Kidney capillary endothelial cell (primary cell): ENCODE data around the gene CEP350.
"Not testable (repeated sequence)": the region's sequence is repeated elsewhere in the genome, so short reads cannot be mapped to it uniquely, and the experiment has no call there.

Experiments
- DNase-seq: peaks from one replicate; pipeline ENCODE4 v3.0.0-alpha.2; 2018; ENCODE audit warnings: low spot score

CEP350 gene

DNA sequence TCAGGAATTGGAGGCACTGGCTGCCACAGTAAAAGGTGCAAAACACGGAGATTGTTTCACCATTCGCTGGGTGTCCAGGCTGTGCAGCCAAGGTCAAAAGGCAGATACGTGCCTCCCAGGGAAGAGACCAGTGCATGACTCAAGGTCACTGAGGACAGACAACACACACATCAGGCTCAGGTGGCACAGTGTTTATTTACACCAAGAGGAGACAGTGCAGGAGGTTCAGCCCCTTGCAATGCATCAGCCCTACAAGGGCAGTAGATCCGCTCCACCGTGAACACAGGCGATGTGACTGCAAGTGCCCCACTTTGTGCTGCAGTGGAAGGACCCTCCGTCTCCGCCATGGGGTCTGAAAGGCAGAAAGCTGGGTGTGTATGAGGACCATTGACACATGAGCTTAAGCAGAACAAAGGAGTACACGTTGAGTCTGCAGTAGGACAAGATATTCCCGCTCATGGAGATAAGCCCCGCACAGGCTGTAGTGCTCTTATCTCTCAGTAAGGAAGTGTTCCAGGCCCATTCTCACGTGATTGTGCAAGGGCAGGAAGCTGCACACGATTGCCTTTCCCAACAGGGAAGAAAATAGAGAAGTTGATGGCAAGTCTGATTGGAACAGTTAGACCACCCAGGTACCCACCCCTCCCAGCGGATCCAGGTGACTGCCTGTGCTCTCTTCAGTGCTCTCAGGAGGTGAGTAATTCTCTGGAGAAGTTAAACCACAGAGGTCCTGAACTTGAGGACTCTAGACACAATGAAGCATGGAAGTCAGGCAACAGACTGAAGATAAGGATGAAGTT, 162.6 kb downstream of the CEP350 start:
- DNase-seq: no peak

DNA sequence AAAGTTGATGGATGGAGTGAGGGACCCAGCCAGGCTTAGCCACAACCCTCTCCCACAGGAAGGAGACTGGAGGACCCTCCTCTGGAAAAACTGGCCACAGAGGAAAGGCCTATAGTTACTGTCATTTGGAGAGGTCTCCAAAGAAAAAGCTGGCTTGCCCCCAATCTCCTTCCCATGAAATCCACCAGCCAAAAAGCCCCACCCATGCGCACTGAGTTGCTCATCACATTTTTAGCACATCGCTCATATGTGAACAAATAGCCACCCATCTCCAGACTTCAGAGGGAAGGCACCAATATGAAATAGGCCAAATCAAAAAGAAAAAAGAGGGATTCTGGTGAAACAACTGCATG, 163.1 kb downstream of the CEP350 start:
- DNase-seq: no peak

DNA sequence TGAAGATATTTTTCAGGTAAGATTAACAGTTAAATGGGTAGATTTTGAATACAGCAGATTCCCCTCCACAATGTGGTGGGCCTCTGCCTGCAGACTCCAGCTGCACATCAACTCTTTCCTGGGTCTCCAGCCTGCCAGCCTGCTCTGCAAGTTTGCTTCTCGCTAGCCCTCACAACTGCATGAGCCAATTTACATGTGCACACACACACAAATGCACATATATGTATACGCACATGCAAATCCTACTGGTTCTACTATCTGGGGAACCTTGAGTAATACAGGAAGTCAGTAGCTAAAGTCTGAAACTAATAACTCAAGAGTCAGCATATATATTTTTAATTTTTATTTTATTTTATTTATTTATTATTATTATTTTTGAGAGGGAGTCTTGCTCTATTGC, 165.2 kb downstream of the CEP350 start:
- no peak for DNase-seq

DNA sequence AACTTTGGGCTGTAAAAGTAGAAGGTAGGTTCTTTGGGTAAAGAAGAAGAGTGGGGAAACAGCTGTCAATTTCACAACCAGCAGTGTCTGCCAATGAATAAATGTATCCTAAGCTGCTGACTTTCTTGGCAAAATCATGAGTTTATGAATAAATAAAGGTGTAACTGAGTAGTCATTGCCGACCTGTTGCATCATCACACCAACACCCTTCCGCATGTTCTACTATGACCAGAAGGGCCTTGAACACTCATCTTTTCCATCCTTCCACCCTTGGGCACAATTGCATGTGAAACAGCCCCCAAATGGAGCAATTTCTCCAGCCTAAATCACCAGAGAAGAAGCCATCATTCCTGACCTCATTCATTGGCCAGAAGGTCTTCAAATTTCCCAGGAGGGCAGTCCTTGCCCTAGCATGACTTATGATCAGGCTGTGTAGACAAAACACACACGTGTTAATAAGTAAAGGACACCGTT, 168.9 kb downstream of the CEP350 start:
- no peak for DNase-seq

DNA sequence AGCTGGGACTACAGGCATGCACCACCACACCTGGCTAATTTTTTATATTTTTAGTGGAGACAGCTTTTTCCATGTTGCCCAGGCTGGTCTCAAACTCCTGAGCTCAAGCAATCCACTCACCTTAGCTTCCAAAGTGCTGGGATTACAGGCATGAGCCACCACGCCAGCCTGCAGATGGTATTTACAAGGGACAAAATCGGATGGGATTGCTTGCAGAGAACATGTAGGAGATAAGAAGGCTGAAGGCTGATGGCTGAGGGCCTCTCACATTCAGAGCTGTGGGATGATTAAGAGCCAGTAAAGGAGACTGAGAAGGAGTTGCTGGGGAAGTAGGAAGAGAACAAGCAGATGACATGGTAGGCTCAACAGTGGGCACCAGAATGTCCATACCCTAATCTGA, 176.0 kb downstream of the CEP350 start:
- DNase-seq: no peak

DNA sequence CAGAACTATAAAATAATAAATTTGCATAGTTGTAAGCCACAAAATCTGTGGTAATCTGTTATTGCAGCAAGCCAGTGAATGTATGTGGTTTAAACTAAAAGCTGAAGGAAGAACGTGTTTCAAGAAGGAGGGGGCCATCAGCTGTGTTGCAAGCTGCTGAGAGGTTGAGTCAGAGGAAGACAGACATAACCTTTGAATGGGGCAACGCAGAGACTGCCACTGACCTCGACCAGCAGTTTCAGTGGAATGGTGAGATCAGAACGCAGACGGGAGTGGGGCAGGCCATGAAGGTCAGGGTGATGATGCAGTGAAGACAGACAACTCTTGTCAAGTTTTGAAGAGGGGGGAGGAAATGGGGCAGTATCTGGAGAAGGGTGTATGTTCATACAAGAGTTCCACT, 176.9 kb downstream of the CEP350 start:
- DNase-seq: peak; percentile 34

DNA sequence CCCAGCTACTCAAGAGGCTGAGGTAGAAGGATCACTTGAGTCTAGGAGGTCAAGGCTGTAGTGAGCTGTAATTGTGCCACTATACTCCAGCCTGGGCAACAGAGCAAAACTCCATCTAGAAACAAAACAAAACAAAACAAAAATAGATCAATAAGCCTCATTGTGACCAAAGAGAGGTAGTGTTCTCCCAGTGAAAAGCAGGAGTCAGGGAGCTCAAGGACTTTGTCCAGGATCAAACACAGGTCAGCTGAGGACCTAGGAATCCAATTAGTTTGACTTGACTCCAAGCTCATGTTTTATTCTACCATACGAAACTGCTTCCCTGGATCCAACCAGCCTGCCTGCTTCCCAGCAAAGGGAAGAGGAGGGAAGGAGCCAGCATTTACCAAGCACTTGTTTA, 178.6 kb downstream of the CEP350 start:
- no peak for DNase-seq

DNA sequence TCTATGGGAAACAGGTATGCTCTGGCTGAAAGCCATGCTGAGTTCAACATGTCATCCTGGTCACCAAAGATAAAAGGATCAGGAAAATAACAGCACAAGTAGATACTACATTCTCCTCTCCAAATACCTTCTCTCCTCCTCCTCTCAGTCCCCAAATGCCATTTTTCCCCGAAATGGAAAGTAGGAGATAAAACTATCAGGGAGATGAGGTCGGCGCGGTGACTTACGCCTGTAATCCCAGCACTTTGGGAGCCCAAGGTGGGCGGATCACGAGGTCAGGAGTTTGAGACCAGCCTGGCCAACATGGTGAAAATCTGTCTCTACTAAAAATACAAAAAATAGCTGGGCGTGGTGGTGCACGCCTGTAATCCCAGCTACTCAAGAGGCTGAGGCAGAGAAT, 179.1 kb downstream of the CEP350 start:
- DNase-seq: not testable (repeated sequence)

DNA sequence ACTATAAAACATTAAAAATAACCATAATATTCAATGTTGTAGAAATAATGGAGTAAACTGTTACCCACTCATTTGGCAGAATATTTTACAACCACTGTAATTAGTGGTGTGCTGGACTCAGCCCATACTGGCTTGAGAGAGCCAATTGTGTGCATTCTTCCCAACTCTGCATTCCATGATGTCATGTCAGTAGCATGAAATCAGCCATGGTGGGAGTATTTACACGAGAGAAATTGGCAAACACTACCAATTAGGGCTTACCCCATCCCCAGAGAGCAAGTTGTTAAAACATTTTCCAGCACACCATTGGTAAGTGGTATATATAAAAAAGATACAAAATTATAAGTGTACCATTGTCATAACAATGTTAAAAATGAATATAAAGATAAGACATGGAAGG, 180.9 kb downstream of the CEP350 start:
- no peak for DNase-seq

DNA sequence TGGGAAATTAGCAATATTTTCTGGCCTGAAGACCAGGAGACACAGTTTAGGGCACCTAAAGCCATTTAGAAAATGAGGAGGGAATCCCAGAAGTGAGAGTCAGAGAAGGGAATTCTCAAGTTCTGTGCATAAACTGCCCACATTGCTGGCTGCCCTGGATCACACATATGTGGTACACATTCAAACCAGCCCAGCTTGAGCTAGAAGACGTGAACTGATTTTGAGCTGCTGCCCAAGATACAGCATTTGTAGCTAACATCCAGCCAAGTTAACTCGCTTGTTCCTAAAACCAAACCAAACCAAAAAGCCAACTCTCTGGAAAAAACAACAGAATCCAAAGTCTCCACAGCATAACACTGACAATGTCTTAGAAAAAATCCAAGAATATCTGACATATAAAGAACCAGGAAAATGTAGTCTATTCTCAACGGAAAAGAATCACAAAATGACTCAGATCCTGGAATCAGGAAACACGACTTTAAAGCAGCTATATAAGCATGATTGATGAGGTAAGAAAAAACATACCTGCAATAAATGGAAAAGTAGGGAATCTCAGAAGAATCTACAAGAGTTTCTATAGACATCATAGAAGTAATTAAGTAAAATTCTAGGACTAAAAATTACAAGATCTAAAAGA, 181.8 kb downstream of the CEP350 start:
- peak; percentile 61 for DNase-seq

DNA sequence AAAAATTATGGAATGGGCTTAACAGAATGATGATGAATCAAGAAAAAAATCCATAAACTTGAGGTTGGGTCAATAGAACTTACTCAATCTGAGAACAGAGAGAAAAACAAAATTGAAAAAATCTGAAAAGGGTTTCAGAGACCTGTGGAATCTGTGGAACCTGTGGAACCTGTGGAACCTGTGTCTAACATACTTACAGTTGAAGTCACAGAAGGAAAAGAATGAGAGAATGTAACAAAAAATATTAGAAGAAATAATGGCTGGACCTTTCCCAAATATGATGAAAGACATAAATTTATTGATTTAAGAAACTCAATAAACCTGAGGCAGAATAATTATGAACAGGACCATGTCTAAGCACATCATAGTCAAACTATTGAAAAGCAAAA, 182.4 kb downstream of the CEP350 start:
- no peak for DNase-seq

DNA sequence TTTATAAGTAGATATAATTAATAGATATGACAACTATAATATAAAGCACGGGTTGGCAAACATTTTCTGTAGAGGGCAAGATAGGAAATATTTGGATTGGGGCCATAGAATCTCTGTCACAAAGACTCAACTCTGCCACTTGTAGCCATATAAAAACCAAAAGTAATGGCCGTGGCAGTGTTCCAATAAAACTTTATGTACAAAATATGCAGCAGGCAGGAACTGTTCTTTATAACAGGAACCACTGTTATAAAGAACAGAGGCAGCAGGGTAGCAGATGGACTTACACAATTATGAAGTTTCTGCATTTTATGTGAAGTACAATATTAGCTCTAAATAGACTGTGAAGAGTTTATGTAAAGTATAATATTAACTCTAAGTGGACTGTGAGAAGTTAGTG, 183.2 kb downstream of the CEP350 start:
- no peak for DNase-seq

DNA sequence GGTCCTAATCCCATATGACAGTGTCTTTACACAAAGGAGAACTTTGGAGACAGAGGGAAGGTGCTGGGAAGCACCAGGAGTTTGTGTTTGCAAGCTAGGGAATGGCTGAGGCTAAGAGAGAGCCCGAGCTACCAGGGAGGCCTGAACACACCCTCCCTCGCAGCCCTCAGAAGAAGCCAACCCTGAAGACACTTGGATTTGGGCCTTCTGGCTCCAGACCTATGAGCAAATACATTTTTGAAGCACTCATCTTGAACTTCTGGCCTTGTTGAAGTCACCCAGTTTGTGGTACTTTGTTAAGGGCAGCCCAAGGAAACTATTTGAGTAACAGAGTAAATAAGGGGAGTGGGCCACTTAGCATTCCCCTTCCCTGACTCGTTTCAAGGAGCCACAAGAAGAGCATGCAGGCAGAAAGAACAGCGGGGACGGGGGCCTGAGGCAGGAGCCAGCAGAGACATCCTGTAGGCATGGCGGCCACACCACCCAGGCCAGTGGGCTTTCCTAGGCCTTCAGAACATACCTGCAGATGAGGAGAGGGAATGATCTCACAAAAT, 186.8 kb downstream of the CEP350 start:
- no peak for DNase-seq

DNA sequence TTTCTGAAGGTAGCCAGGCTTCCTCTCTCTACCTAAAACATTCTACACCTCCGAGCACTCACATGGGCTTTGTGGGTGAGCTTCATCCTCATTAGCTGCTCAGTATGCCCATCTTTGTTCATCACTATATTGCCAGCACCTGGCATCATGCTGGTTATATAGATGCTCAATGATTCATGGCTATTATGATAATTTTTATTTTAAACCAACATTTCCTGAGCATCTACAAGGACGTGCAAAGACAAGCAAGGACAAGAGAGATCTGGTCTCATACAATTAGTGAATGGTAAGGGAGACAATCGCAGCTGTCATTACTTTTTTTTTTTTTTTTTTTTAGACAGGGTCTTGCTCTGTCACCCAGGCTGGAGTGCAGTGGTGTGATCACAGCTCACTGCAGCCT, 188.7 kb downstream of the CEP350 start:
- DNase-seq: no peak

DNA sequence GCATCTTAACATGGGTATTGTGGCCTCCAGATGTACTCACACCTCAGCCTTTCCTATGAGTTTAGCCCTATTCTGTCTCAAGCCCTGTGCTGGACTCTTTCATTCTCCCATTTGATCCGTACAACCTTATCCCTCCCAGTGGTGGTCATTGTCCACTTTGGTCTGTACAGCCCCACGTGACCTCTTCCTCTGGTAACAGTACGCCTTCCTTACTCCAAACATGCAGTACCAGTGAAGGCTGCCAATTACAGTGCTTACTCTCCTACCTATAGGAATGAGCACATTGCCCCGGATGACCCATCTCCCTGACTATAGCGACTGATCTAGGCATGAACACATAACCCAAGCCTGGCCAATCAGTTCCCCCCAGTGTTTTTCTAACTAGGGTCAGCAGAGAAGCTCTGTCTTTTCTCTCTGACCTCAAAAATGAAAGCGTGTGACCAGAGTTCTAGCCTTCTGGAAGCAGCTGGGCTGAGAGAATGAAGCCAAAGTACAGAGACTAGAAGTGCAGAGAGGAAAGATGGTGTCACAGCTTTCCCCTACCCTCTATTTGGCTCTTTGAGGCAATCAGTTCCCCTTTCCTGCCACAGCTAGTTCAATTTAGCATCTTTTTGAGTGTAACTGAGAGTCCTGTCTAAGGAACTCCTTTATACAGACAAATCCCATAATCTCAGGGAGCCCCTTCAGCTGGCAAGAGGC, 190.2 kb downstream of the CEP350 start:
- no peak for DNase-seq

DNA sequence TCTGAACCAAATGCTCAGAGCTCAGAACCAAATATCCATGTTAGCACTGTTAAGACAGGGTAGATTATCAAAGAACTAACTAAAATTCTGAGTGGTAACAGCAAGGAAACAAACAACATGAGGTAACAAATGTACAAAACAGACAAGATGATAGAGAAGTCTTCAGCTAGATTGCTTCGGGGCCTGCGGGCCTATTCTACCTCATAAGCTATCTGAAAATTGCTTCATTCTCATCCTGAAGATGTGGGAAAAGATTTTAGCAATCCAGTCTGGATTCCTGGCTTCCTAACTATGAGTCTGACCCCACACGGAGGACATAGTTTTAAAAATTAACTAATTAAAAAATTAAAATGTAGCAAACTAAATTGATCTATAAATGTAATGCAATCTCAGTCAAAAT, 190.8 kb downstream of the CEP350 start:
- DNase-seq: no peak

DNA sequence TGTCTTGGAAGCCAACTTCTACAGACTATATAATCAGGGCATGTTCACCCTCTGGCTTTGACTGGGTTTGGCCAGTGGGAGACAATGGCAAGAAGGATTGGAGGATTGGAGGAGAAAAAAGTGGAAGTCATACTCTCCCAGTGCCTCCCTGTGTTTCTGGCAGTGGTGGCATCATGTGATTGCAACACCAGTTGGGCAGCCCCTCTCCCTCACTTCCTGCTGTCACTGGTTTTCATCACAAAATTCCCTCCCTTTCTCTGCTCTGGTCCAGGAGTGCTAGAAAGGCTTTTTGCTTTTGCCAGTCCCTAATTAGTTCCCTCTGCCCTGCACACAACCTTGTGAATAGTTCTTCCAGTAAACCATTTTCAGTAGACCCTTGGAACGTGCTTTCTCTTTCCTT, 196.4 kb downstream of the CEP350 start:
- no peak for DNase-seq

DNA sequence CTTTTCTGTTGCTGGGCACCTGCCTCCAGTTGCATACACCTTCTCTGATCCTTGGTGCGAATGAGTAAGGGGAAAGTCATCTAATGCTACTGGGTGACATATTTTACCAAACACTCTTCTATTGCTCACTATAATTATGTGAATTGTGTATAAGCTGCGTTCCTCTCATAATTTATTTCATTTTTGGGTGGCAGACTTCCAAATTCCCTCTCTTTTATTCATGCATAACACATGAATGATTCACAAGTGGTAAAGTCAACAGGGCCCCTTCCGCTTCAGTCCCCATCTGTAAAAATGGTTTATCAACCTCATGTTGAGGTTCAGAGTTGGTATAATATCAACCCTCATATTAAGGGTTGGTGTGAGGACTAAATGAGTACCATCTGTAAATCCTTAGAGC, 196.9 kb downstream of the CEP350 start:
- no peak for DNase-seq

DNA sequence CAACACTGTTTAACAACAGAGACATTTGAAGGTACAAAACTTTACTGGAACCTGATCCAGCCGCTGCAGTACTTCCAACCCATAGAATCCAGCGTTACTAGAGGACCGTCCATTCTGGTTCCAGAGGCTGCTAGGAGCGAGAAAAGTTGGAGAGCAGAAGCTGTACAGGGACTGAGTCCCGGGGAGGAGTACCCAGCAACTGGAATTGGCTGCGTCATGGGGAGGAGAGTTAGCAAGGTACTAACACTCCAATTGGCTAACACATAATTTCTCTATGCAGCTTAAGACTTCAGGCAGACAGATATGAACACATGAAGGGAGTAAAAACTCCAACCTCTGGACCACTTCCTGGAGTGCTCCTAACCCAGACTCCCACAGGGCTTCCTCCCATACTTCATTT, 198.0 kb downstream of the CEP350 start:
- DNase-seq: no peak

DNA sequence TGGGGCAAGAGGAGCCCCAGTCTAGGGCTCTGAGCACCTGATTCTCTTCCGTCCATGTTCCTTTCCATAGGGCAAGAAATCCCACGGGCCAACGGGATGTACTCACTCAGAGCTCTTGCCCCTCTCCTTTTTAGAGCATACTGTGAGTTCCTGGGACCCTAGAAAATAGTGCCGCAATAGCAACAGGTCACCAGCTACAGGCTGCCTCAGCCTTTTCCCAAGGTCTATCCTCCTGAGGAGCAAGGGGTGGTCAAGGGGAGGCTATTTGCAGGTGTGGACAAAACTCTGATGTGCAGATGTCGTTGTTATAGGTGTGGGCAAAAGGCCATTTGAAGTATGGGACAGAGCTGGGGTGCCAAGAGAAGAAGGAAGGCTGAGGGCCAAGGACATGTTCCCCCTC, 198.4 kb downstream of the CEP350 start:
- no peak for DNase-seq

DNA sequence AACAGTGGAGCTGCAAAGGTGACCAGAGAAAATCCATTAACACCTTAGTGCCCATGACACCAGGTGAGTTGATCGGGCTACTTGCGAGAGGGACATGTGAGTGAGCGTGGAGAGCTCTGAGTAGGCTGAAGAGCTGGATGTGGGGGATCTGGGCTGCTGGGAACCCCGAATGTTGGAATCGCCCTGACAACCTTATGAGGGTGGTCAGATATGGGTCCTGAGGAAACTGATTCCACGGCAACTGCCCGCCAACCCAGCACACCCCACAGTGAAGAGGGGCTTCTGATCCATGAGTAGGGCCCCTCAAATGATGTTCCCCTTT, 199.4 kb downstream of the CEP350 start:
- no peak for DNase-seq

DNA sequence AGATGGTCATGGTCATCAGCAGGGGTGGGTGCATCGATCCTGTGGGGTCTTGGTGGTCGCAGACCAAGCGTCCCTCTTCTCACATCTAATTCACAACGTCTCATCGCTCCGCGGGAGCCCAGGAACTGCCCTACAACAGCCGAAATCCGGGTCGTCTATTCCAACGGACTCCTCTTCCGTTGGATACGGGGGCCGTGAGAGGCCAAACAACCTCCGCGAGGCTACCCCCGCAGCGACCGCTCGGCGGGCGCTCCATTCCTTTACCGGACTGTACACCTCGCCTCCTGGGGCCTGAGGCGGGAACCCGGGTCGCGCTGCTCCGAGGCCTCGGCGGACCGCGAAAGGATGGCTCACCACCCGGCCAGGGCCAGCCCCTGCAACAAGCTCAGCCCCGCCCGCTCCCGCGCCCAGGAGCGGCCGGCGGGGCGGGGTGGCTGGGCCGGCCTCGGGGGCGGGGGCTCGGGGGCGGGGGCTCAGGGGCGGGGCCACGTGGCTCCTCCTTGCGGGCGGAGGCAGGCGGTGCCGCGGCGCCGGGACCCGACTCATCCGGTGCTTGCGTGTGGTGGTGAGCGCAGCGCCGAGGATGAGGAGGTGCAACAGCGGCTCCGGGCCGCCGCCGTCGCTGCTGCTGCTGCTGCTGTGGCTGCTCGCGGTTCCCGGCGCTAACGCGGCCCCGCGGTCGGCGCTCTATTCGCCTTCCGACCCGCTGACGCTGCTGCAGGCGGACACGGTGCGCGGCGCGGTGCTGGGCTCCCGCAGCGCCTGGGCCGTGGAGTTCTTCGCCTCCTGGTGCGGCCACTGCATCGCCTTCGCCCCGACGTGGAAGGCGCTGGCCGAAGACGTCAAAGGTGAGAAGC, 199.9 kb downstream of the CEP350 start, which contains the start of gene QSOX1:
QSOX1 (plus strand) TSS at position 545 of the 857 bp plus-strand sequence; CDS start at position 584, 39 bp downstream.
- DNase-seq: peak; percentile 78
